Measurements from ENCODE around the gene NREP.

- no peak for TF ChIP-seq CTCF (IDR thresholded peaks at IDR 0.05; ENCODE audit: borderline replicate concordance, extremely low read depth, low read length, poor library complexity, severe bottlenecking)
- no peak for TF ChIP-seq EZH2 (IDR thresholded peaks at IDR 0.05; ENCODE audit: borderline replicate concordance, low read depth, low read length, severe bottlenecking)
Measured at GRCh38 chr5:111787006-111787405, 30.0 kb upstream of the NREP start.
